B cell (primary cell): ENCODE measurements around the gene ABCG2. TPM values are rescaled to one million over a fixed set of nuclear protein-coding genes. Genes with fewer than 3 reads are reported as not detected.

ENCODE experiments used
- ATAC-seq: fragments of 200-7000 bp; cut with Tn5 transposase; one replicate; pipeline ENCODE4 v1.10.0; 2021; ENCODE audit warnings: low read depth, mild to moderate bottlenecking, moderate number of reproducible peaks, moderate library complexity
- CTCF ChIA-PET: fragments of 350-600 bp; sonication (Branson Sonifier 250); formaldehyde crosslinking; loops from one replicate; lab custom pipeline; 2021; ENCODE audit warnings: antibody characterized with exemption, inconsistent platforms; lab: Charles Lee
- POLR2A ChIA-PET: fragments of 350-600 bp; sonication (Branson Sonifier 250); formaldehyde crosslinking; loops from one replicate; lab custom pipeline; 2021; ENCODE audit warnings: antibody characterized with exemption; lab: Charles Lee
- DNase-seq: peaks from one replicate; pipeline ENCODE4 v3.0.0; 2013
- H2AFZ ChIP-seq: 2 replicates; pipeline ENCODE4 v1.6.1; 2012; ENCODE audit warnings: mild to moderate bottlenecking, low read depth, low read length; ENCODE audit not compliant: insufficient read depth, poor library complexity, severe bottlenecking
- H3K27ac ChIP-seq, 2 donors: 1 replicate in 1 of 2; 2 replicates in 1 of 2; pipeline ENCODE4 v1.5.1; 2012 to 2013; ENCODE audit warnings: low read length in 2 of 2, mild to moderate bottlenecking in 2 of 2, moderate library complexity in 1 of 2
- H3K27me3 ChIP-seq, 4 experiments: fragments of 200-600 bp in 1 of 4; sonication (generic) in 1 of 4; replicated peaks in 1 of 4; 1 replicate in 2 of 4; 2 replicates in 2 of 4; pipeline versions ENCODE4 v1.6.1 to v1.7.0; 2013 to 2016; ENCODE audit warnings: low read length in 3 of 4, mild to moderate bottlenecking in 2 of 4, mixed read lengths in 1 of 4, moderate library complexity in 1 of 4; ENCODE audit not compliant: insufficient read depth in 4 of 4, control insufficient read depth in 3 of 4; ENCODE audit errors: control extremely low read depth in 1 of 4
- H3K36me3 ChIP-seq, 2 experiments: replicated peaks in 1 of 2; 1 replicate in 1 of 2; 2 replicates in 1 of 2; pipeline versions ENCODE4 v1.6.1 to v1.7.1; 2013; ENCODE audit warnings: low read length in 1 of 2; ENCODE audit not compliant: insufficient read depth in 2 of 2, control insufficient read depth in 1 of 2; ENCODE audit errors: control extremely low read depth in 1 of 2, extremely low read depth in 1 of 2
- H3K4me1 ChIP-seq, 2 donors: fragments of 200-600 bp in 1 of 2; sonication (generic) in 1 of 2; 1 replicate in 1 of 2; 2 replicates in 1 of 2; pipeline versions ENCODE4 v1.5.1 to v1.6.1; 2013 to 2017; ENCODE audit warnings: low read length in 2 of 2; ENCODE audit not compliant: control insufficient read depth in 2 of 2, insufficient read depth in 2 of 2
- H3K4me2 ChIP-seq: replicated peaks from 2 replicates; pipeline ENCODE3; 2012; ENCODE audit warnings: mild to moderate bottlenecking, low read depth, low read length; ENCODE audit not compliant: poor library complexity, severe bottlenecking
- H3K4me3 ChIP-seq, 5 experiments: fragments of 200-600 bp in 1 of 5; sonication (generic) in 1 of 5; 1 replicate in 3 of 5; 2 replicates in 2 of 5; pipeline versions ENCODE4 v1.5.1 to v1.7.0; 2011 to 2016; ENCODE audit warnings: low read length in 4 of 5, mild to moderate bottlenecking in 4 of 5, low read depth in 2 of 5, control low read depth in 1 of 5, moderate library complexity in 1 of 5; ENCODE audit not compliant: insufficient read depth in 1 of 5; ENCODE audit errors: control extremely low read depth in 1 of 5, extremely low read depth in 1 of 5
- H3K79me2 ChIP-seq: fragments of 200-600 bp; sonication (generic); one replicate; pipeline ENCODE4 v1.6.0; 2016; ENCODE audit warnings: low read length; ENCODE audit not compliant: control insufficient read depth, insufficient read depth
- H3K9ac ChIP-seq: fragments of 200-600 bp; sonication (generic); 2 replicates; pipeline ENCODE4 v1.6.1; 2017; ENCODE audit warnings: mild to moderate bottlenecking, low read length, moderate library complexity
- H3K9me3 ChIP-seq, 3 donors: one replicate each; pipeline versions ENCODE4 v1.6.1 to v1.7.1; 2013; ENCODE audit warnings: low read length in 2 of 3; ENCODE audit not compliant: control insufficient read depth in 2 of 3, insufficient read depth in 1 of 3; ENCODE audit errors: control extremely low read depth in 1 of 3
- H4K20me1 ChIP-seq: 2 replicates; pipeline ENCODE4 v1.6.0; 2012; ENCODE audit warnings: mild to moderate bottlenecking, low read length; ENCODE audit not compliant: insufficient read depth, control insufficient read depth, poor library complexity, severe bottlenecking
- H3K27ac Mint-ChIP-seq: one replicate; pipeline ENCODE4 v1.8.0; 2021; ENCODE audit warnings: mixed read lengths
- H3K27me3 Mint-ChIP-seq: one replicate; pipeline ENCODE4 v1.8.0; 2021; ENCODE audit warnings: mixed read lengths
- H3K4me1 Mint-ChIP-seq: one replicate; pipeline ENCODE4 v1.8.0; 2021; ENCODE audit warnings: mixed read lengths
- H3K4me3 Mint-ChIP-seq: one replicate; pipeline ENCODE4 v1.8.0; 2021; ENCODE audit warnings: mixed read lengths
- H3K9me3 Mint-ChIP-seq: one replicate; pipeline ENCODE4 v1.8.0; 2022; ENCODE audit warnings: mixed read lengths; ENCODE audit not compliant: insufficient read depth
- CTCF ChIP-seq: fragments of 200-600 bp; IDR thresholded peaks from one replicate; pipeline ENCODE4 v1.8.0; 2022; ENCODE audit warnings: antibody characterized with exemption, mild to moderate bottlenecking
- EZH2 ChIP-seq: IDR thresholded peaks from 2 replicates; pipeline ENCODE4 v1.6.1; 2012; ENCODE audit warnings: borderline replicate concordance, low read depth, mild to moderate bottlenecking, moderate library complexity, low read length; ENCODE audit not compliant: insufficient read depth, poor library complexity, severe bottlenecking
- WGBS: methylation state at CpG from one replicate; pipeline ENCODE4 v1.1.5; 2013; ENCODE audit warnings: missing lambda C conversion rate; ENCODE audit not compliant: insufficient coverage; 5-methylcytosine and 5-hydroxymethylcytosine counted together
- intact Hi-C: fragments of 100-400 bp; cut with micrococcal nuclease; formaldehyde crosslinking; loops from one replicate; pipeline ENCODE4 v1.10.0; 2022
- polyA plus RNA-seq: library from polyadenylated mRNA; depleted of rRNA; stranded (reverse); fragments of >200 nt; gene quantifications from 2 replicates; pipeline ENCODE4 v1.2.3, GENCODE V29; 2012
- total RNA-seq, 2 donors: library from RNA; stranded (reverse); fragments of 120-200 nt in 1 of 2; gene quantifications; 1 replicate in 1 of 2; 2 replicates in 1 of 2; pipeline versions ENCODE4 v1.2.3 to v1.2.4, GENCODE V29; 2013 to 2022

Gene ABCG2
- total and polyA plus RNA-seq, 2 donors (not counting 1 experiment from before 2014, with no cell fraction given) = 0.01 TPM; not detected in 1

GRCh38 chr4:88202443-88202842 lies 44.0 kb upstream of the ABCG2 start:
- H3K4me1 ChIP-seq = no peaks in the 10 kb centered on the region
- Mint-ChIP-seq H3K27me3 (no peaks in the 10 kb centered on the region), H3K9me3 (no peaks in the 10 kb centered on the region), H3K27ac (no peak overlapping the region), H3K4me3 (no peak overlapping the region), H3K4me1 (no peaks in the 10 kb centered on the region)
- H2AFZ ChIP-seq = no peak overlapping the region
- WGBS = 76% methylated on average over 3 of the region's 6 CpGs
- intact Hi-C loops = no loop called here
- CTCF ChIA-PET = interaction anchor here (2.1 kb wide), 1 partner anchor 9 kb away, joined by 8 read pairs; no protein-coding TSS in a partner anchor
- no peaks in the 10 kb centered on the region for H4K20me1 ChIP-seq
- H3K4me3 ChIP-seq = no peak overlapping the region
- H3K27ac ChIP-seq = no peak overlapping the region
- no peak for DNase-seq
- H3K27me3 ChIP-seq = no peaks in the 10 kb centered on the region
- POLR2A ChIA-PET = no interaction called here
- ATAC-seq = no peak
- H3K9me3 ChIP-seq = no peaks in the 10 kb centered on the region
- no peak overlapping the region for H3K9ac ChIP-seq
- TF ChIP-seq EZH2 = no peak
- TF ChIP-seq CTCF = no peak
- no peak overlapping the region for H3K4me2 ChIP-seq
- H3K79me2 ChIP-seq = no peaks in the 10 kb centered on the region
- no peaks in the 10 kb centered on the region for H3K36me3 ChIP-seq

GRCh38 chr4:88200186-88200585 lies 41.7 kb upstream of the ABCG2 start:
- ChIA-PET POLR2A (no interaction called here), CTCF (no interaction called here)
- Mint-ChIP-seq H3K9me3 (no peaks in the 10 kb centered on the region), H3K4me1 (no peaks in the 10 kb centered on the region), H3K4me3 (no peak overlapping the region), H3K27ac (no peak overlapping the region), H3K27me3 (no peaks in the 10 kb centered on the region)
- intact Hi-C loops = no loop called here
- ATAC-seq (no peak), DNase-seq (no peak)
- H3K27me3 ChIP-seq = no peaks in the 10 kb centered on the region
- no peaks in the 10 kb centered on the region for H4K20me1 ChIP-seq
- H3K9ac ChIP-seq = no peak overlapping the region
- no peaks in the 10 kb centered on the region for H3K4me1 ChIP-seq
- WGBS = no CpG with 5 or more reads among the region's 1 CpG
- H3K27ac ChIP-seq = no peak overlapping the region
- no peak for TF ChIP-seq CTCF
- no peak for TF ChIP-seq EZH2
- no peaks in the 10 kb centered on the region for H3K36me3 ChIP-seq
- H3K4me3 ChIP-seq = no peak overlapping the region
- H3K79me2 ChIP-seq = no peaks in the 10 kb centered on the region
- no peak overlapping the region for H2AFZ ChIP-seq
- no peak overlapping the region for H3K4me2 ChIP-seq
- no peaks in the 10 kb centered on the region for H3K9me3 ChIP-seq
